ENCODE data around the gene RAB11FIP3.
"Not testable (repeated sequence)": the region's sequence is repeated elsewhere in the genome, so short reads cannot be mapped to it uniquely, and the experiment has no call there.

Gene RAB11FIP3

DNA sequence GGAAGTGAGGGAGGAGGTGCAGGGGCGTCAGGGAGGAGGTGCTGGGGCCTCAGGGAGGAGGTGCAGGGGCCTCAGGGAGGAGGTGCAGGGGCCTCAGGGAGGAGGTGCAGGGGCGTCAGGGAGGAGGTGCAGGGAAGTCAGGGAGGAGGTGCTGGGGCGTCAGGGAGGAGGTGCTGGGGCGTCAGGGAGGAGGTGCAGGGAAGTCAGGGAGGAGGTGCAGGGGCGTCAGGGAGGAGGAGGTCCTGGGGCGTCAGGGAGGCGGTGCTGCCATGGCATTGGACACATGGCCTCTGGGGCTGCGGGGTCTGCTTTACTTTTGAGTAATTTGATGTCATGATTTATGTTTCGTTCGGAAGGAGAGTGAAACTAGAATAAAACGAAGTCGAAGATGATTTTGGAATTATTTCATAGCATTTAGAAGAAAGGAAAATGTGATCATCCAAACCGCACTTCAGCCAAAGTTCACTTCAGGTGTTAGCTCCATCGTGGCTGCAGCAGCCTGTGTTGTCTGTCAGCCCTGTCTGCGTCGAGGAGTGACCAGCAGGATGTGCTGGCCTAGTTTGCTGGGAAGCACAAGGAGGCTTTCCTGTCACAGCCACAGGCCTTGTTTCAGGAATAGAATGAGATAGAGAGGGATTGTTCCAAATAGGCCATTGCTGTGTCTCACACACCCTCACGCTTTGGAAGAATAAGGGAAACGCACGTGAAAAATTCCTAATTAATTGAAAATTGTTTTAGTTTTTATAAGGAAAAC lies 42.8 kb downstream of the RAB11FIP3 start:
- no peak for DNase-seq

- not testable (repeated sequence) for DNase-seq
Measured at GRCh38 chr16:469459-469858, 44.0 kb downstream of the RAB11FIP3 start.

DNA sequence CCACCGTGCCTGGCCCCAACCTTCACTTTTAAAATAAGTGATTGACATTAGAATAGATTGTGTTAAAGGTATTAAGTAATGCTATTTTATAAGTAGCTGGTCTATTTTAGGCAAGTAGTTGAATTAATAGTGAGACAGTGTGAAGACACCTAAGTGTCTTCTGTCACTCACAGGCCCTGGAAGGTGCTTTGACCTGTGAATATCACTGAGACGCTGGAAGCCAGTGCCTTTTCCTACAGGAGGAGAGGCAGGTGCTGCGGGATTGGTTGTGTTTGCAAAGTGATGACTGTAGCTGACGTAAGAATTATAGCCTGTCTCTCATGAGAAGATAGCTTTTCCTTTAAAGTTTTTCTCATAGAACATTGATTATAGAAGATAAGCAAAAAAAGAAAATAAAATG lies 45.0 kb downstream of the RAB11FIP3 start:
- DNase-seq, result no peak

- no peak for DNase-seq
Measured at GRCh38 chr16:471353-472198, 46.1 kb downstream of the RAB11FIP3 start.

- DNase-seq, result no peak
Measured at GRCh38 chr16:472199-472504, 46.7 kb downstream of the RAB11FIP3 start.

DNA sequence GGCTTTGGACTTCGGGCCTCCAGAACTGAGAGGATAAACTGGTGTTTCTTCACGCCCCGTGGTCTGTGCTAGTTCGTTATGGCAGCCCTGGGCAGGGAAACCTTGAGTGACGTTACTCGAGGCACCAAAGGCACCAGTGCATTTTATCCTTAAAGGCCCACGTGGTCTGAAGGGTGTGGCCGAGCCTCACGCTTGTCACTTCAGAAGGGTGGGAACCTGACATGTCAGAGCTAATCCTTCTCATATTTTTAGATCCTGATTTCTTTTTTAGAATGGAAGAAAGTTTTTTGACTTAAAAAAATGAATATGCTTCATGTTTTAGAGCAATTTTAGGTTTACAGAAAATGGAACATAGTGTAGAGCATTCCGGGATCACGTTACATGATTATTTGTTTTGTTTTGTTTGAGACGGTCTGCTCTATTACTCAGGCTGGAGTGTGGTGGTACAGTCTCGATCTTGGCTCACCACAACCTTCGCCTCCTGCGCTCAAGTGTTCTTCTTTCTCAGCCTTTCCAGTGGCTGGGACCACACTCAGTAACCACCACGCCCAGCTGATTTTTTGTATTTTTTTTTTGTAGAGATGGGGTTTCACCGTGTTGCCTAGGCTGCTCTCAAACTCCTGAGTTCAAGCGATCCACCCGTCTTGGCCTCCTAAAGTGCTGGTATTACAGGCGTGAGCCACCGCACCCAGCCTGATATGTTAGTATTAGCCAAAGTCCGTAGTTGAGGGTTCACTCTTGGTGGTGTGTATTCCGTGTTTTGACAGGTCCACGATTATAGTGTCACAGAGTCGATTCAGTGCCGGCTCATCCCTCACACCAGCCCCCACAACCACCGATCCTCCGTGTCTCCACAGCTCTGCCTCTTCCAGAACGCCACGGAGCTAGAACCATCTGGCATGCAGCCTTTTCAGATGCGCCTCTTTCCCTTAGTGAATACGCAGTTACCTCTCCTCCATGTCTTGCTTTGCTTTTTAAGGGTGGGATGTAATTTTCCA lies 47.9 kb downstream of the RAB11FIP3 start:
- DNase-seq, result no peak

DNA sequence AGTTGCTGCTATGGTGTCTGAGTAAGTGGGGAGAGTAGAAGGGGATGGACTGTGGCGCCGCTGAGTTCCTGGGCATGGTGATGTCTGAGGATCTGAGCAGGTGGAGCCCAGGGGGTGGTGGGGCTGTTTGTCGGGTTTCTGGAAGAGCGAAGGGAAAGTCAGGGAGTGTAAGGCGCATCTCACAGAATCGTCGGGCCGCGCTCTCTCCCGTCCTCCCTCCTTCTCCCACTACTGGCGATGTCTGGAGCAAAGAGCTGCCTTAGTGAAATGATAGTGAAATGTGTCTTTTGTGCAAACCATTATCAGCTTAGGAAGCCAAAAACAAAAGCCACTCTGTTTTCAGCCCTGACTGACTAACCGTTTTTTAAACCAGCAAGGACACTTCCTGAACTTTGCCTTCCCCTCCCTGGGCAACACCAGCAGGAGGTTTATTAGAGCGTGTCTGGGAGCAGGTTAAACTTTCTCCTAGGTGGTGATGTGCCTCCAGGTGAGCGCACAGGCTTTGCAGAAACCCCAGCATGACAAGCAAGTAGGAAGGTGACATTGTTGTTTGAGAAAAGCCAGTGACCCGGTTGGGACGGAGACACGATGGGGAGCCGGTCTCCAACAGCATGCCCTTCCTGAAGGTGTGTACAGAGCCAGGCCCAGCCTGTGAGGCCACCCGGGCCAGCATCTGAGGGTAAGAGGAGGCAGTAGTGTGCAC lies 49.1 kb downstream of the RAB11FIP3 start:
- DNase-seq, result no peak

DNA sequence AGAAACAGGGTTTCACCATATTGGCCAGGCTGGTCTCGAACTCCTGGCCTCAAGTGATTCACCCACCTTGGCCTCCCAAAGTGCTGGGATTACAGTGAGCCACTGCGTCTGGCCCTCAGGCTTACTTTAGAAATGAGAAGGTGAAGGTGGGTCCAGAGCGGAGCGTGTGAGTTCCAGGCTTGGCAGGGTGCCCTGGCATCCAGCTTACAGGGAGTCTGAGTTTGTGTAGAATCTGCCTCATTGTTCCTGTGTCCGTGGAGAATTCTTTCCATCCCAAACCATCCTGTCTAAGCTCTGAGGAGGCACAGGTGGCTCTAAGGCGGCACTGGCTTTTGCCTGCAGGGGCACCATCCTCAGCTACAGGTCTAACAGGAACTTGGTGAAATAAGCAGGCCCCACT lies 50.6 kb downstream of the RAB11FIP3 start:
- DNase-seq, result no peak

- DNase-seq, result no peak
Measured at GRCh38 chr16:477301-478157, 52.1 kb downstream of the RAB11FIP3 start.

GRCh38 chr16:478287-478686 lies 52.8 kb downstream of the RAB11FIP3 start:
- DNase-seq, result not testable (repeated sequence)

- no peak for DNase-seq
Measured at GRCh38 chr16:482468-483185, 57.2 kb downstream of the RAB11FIP3 start.

- no peak for DNase-seq
Measured at GRCh38 chr16:483341-484075, 58.1 kb downstream of the RAB11FIP3 start.

GRCh38 chr16:489606-490005 lies 64.2 kb downstream of the RAB11FIP3 start:
- no peak for DNase-seq

DNA sequence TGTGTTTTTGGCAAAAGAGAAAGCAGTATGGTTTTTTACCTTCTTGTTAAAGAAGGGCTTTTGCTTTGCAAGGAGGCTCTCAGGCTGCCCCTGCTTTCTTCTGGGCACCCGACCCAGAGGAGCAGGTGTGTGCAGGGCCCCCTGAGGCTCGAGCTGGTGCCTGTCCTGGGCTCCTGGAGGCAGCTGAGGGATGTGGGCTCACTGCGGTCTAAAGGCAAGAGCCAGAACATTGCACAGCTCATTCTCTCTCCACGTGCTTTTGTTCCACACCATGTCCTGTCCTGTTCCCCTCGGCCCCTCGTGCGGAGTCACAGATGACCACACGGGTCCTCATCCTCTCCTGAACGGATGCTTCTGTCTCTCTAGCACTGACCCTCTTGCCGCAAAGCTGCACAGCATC lies 65.3 kb downstream of the RAB11FIP3 start:
- DNase-seq, result no peak

GRCh38 chr16:491220-491919 lies 65.9 kb downstream of the RAB11FIP3 start:
- no peak for DNase-seq

DNA sequence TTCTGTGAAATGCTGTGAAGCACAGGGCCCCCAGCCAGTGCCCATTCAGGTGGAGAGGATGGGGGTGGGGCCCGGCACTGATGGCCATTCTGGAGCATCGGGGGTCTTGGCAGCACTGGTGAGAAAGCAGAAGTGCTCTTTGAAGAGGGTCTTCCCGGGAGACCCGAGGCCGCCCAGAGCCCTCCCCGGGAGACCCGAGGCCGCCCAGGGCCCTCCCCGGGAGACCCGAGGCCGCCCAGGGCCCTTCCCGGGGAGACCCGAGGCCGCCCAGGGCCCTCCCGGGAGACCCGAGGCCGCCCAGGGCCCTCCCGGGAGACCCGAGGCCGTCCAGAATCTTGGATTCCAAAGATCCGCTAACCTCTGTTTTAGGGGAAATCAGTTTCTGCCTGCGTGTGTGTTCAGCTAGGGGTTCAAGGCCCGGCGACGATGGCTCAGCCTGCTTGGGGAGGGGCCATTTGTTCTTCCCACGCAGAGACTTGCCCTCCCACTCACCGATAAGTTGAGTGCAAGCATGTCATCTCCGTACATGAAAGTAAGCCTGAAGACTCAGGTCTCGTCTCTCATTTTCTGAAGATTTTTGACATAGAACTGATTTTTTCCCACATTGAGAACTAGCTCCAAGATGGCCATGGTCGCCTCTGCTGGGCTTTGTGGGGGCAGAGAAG lies 66.9 kb downstream of the RAB11FIP3 start:
- no peak for DNase-seq

DNA sequence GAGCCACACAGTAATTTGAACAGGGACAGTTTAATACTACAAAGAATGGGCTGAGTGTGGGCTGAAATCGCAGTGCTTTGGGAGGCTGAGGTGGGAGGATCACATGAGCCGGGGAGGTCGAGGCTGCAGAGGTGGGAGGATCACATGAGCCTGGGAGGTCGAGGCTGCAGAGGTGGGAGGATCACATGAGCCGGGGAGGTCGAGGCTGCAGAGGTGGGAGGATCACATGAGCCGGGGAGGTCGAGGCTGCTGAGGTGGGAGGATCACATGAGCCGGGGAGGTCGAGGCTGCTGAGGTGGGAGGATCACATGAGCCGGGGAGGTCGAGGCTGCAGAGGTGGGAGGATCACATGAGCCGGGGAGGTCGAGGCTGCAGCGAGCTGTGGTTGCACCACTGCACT lies 69.2 kb downstream of the RAB11FIP3 start:
- not testable (repeated sequence) for DNase-seq

GRCh38 chr16:495127-495748 lies 69.8 kb downstream of the RAB11FIP3 start:
- no peak for DNase-seq
